ENCODE results near the gene WNT3A.

DNA sequence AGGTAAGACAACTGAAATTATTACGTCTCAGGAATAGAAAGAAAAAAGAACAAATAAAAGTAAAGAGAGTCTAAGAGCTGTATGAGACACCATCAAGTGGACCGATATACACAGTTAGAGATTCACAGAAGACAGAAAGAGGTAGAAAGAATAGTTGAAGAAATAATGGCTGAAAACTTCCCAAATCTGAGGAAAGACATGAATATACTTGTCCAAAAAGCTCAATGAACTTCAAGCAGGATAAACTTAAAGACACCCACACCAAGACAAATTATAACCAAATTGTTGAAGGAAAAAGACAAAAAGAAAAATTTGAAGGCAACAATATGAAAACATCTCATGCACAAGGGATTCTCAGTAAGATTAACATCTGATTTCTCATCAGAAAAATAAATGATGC lies 19.6 kb upstream of the WNT3A start:
- TF ChIP-seq, protein P1, sequence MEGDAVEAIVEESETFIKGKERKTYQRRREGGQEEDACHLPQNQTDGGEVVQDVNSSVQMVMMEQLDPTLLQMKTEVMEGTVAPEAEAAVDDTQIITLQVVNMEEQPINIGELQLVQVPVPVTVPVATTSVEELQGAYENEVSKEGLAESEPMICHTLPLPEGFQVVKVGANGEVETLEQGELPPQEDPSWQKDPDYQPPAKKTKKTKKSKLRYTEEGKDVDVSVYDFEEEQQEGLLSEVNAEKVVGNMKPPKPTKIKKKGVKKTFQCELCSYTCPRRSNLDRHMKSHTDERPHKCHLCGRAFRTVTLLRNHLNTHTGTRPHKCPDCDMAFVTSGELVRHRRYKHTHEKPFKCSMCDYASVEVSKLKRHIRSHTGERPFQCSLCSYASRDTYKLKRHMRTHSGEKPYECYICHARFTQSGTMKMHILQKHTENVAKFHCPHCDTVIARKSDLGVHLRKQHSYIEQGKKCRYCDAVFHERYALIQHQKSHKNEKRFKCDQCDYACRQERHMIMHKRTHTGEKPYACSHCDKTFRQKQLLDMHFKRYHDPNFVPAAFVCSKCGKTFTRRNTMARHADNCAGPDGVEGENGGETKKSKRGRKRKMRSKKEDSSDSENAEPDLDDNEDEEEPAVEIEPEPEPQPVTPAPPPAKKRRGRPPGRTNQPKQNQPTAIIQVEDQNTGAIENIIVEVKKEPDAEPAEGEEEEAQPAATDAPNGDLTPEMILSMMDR (IDR thresholded peaks at IDR 0.05; ENCODE audit: extremely low read depth in 1 of 2, insufficient read depth in 1 of 2, low read depth in 1 of 2, low read length in 2 of 2) = no peak
- TF ChIP-seq POLR2A (IDR thresholded peaks at IDR 0.05; ENCODE audit: low read depth, low read length) = no peak
- no peak for TF ChIP-seq EZH2 (IDR thresholded peaks at IDR 0.05; ENCODE audit: borderline replicate concordance, low read depth, low read length, severe bottlenecking)
- TF ChIP-seq, protein P2, sequence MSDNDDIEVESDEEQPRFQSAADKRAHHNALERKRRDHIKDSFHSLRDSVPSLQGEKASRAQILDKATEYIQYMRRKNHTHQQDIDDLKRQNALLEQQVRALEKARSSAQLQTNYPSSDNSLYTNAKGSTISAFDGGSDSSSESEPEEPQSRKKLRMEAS (IDR thresholded peaks at IDR 0.05; ENCODE audit: insufficient read depth, insufficient read length) = no peak
- TF ChIP-seq MYC (IDR thresholded peaks at IDR 0.05; ENCODE audit: low read depth, low read length) = no peak
- TF ChIP-seq POLR2AphosphoS5 (IDR thresholded peaks at IDR 0.05; ENCODE audit: insufficient read depth, low read depth, low read length) = no peak

Data from endothelial cell of umbilical vein (primary cell).